H1 (cell line): ENCODE measurements around the gene INPP4A. TPM values are rescaled to one million over a fixed set of nuclear protein-coding genes. Genes with fewer than 3 reads are reported as not detected.

Experiments used
- CTCF ChIA-PET: fragments of 300-600 bp; sonication (Branson Sonifier 250); formaldehyde crosslinking; loops from one replicate; lab custom pipeline; 2021; ENCODE audit not compliant: partially characterized antibody; lab: Charles Lee
- POLR2A ChIA-PET: fragments of 300-600 bp; sonication (Branson Sonifier 250); formaldehyde crosslinking; loops from one replicate; lab custom pipeline; 2021; ENCODE audit warnings: inconsistent platforms; ENCODE audit not compliant: partially characterized antibody; lab: Charles Lee
- DNase-seq, 2 experiments: peaks; one replicate each; pipeline versions ENCODE4 v3.0.0 to v3.0.0-alpha.2; 2010 to 2022; ENCODE audit warnings: low spot score in 2 of 2, low read depth in 1 of 2, mixed read lengths in 1 of 2
- FAIRE-seq: peaks from 2 replicates; lab custom pipeline; 2011; peaks lifted over from hg19 to GRCh38; lab: Jason Lieb, UNC
- H2AFZ ChIP-seq: 2 replicates; pipeline ENCODE4 v1.8.1; 2012; ENCODE audit warnings: low read length, inconsistent platforms
- H2AK5ac ChIP-seq: 2 replicates; pipeline ENCODE4 v1.6.1; 2013; ENCODE audit warnings: low read depth, low read length
- H2BK120ac ChIP-seq: replicated peaks from 2 replicates; pipeline ENCODE3; 2013; ENCODE audit warnings: low read depth, low read length, inconsistent platforms
- H2BK12ac ChIP-seq: 2 replicates; pipeline ENCODE4 v1.6.1; 2013; ENCODE audit warnings: low read depth, low read length
- H2BK15ac ChIP-seq: 2 replicates; pipeline ENCODE4 v1.6.1; 2013; ENCODE audit warnings: low read length
- H2BK20ac ChIP-seq: 2 replicates; pipeline ENCODE4 v1.6.1; 2013; ENCODE audit warnings: low read length
- H2BK5ac ChIP-seq: 2 replicates; pipeline ENCODE4 v1.6.1; 2013; ENCODE audit warnings: low read depth, low read length
- H3K14ac ChIP-seq: 2 replicates; pipeline ENCODE4 v1.6.1; 2013; ENCODE audit warnings: inconsistent platforms; ENCODE audit not compliant: insufficient read length
- H3K18ac ChIP-seq: 2 replicates; pipeline ENCODE4 v1.6.1; 2013; ENCODE audit warnings: low read length; ENCODE audit errors: extremely low read depth
- H3K23ac ChIP-seq: 2 replicates; pipeline ENCODE4 v1.6.1; 2013; ENCODE audit warnings: inconsistent platforms; ENCODE audit not compliant: insufficient read length
- H3K23me2 ChIP-seq: 2 replicates; pipeline ENCODE4 v1.6.1; 2013; ENCODE audit warnings: low read depth, low read length
- H3K27ac ChIP-seq: 2 replicates; pipeline ENCODE4 v1.6.1; 2011; ENCODE audit warnings: low read depth, low read length, inconsistent platforms
- H3K27me3 ChIP-seq, 4 experiments: replicated peaks in 1 of 4; 1 replicate in 1 of 4; 2 replicates in 3 of 4; pipeline versions ENCODE4 v1.6.1 to v1.8.1; 2011 to 2013; ENCODE audit warnings: low read length in 3 of 4, mild to moderate bottlenecking in 3 of 4, inconsistent platforms in 2 of 4, mixed read lengths in 2 of 4, moderate library complexity in 1 of 4; ENCODE audit not compliant: control insufficient read depth in 3 of 4, insufficient read depth in 3 of 4; ENCODE audit errors: extremely low read depth in 1 of 4
- H3K36me3 ChIP-seq, 4 experiments: 2 replicates each; pipeline versions ENCODE4 v1.6.1 to v1.8.1; 2011 to 2013; ENCODE audit warnings: mild to moderate bottlenecking in 4 of 4, low read length in 3 of 4, moderate library complexity in 2 of 4, control low read depth in 1 of 4, inconsistent platforms in 1 of 4; ENCODE audit not compliant: insufficient read depth in 4 of 4, control insufficient read depth in 2 of 4
- H3K4ac ChIP-seq: replicated peaks from 2 replicates; pipeline ENCODE3; 2013; ENCODE audit warnings: low read length, low read depth, mixed read lengths, inconsistent platforms; ENCODE audit not compliant: insufficient read length
- H3K4me1 ChIP-seq, 4 experiments: replicated peaks in 1 of 4; 1 replicate in 1 of 4; 2 replicates in 3 of 4; pipeline versions ENCODE4 v1.6.1 to v1.8.1; 2011 to 2013; ENCODE audit warnings: low read length in 3 of 4, inconsistent platforms in 2 of 4, mixed read lengths in 1 of 4; ENCODE audit not compliant: insufficient read depth in 4 of 4, control insufficient read depth in 3 of 4
- H3K4me2 ChIP-seq, 2 experiments: 2 replicates each; pipeline versions ENCODE4 v1.6.1 to v1.8.1; 2011 to 2013; ENCODE audit warnings: low read depth in 2 of 2, low read length in 2 of 2, control low read depth in 1 of 2, inconsistent platforms in 1 of 2, mild to moderate bottlenecking in 1 of 2; ENCODE audit not compliant: insufficient read depth in 1 of 2
- H3K4me3 ChIP-seq, 4 experiments: fragments of 200-600, 300-600 bp in 1 of 4; sonication (generic), shearing (Covaris generic), sonication (Bioruptor Twin) in 1 of 4; 2 replicates each; pipeline versions ENCODE4 v1.5.1 to v1.8.1; 2011 to 2016; ENCODE audit warnings: low read length in 4 of 4, low read depth in 3 of 4, control low read depth in 2 of 4, inconsistent platforms in 2 of 4, mild to moderate bottlenecking in 2 of 4, mixed read lengths in 1 of 4, moderate library complexity in 1 of 4; ENCODE audit not compliant: insufficient read depth in 2 of 4; ENCODE audit errors: extremely low read depth in 1 of 4
- H3K56ac ChIP-seq: replicated peaks from 2 replicates; pipeline ENCODE3; 2013; ENCODE audit warnings: low read depth, mild to moderate bottlenecking, mixed read lengths, low read length, inconsistent platforms; ENCODE audit not compliant: insufficient read length
- H3K79me1 ChIP-seq: 2 replicates; pipeline ENCODE4 v1.6.1; 2013; ENCODE audit warnings: low read depth, low read length, control low read depth
- H3K79me2 ChIP-seq, 2 experiments: 2 replicates each; pipeline versions ENCODE4 v1.6.1 to v1.8.1; 2012 to 2013; ENCODE audit warnings: low read length in 2 of 2, mild to moderate bottlenecking in 2 of 2, inconsistent platforms in 1 of 2; ENCODE audit not compliant: insufficient read depth in 2 of 2, control insufficient read depth in 1 of 2
- H3K9ac ChIP-seq, 4 experiments: replicated peaks in 1 of 4; 1 replicate in 1 of 4; 2 replicates in 3 of 4; pipeline versions ENCODE4 v1.6.1 to v1.8.1; 2011 to 2013; ENCODE audit warnings: low read depth in 3 of 4, low read length in 3 of 4, control low read depth in 2 of 4, mild to moderate bottlenecking in 2 of 4, moderate library complexity in 2 of 4, inconsistent platforms in 1 of 4; ENCODE audit errors: extremely low read depth in 1 of 4
- H3K9me3 ChIP-seq, 2 experiments: 2 replicates each; pipeline versions ENCODE4 v1.6.1 to v1.8.1; 2012 to 2013; ENCODE audit warnings: mild to moderate bottlenecking in 2 of 2, moderate library complexity in 2 of 2, control low read depth in 1 of 2, inconsistent platforms in 1 of 2, low read depth in 1 of 2, low read length in 1 of 2, mixed read lengths in 1 of 2; ENCODE audit not compliant: insufficient read depth in 2 of 2
- H4K20me1 ChIP-seq, 2 experiments: replicated peaks in 1 of 2; 2 replicates each; pipeline versions ENCODE3 to v1.8.1; 2011 to 2013; ENCODE audit warnings: inconsistent platforms in 2 of 2, low read length in 2 of 2, mild to moderate bottlenecking in 1 of 2; ENCODE audit not compliant: insufficient read depth in 2 of 2, control insufficient read depth in 1 of 2
- H4K5ac ChIP-seq: 2 replicates; pipeline ENCODE4 v1.6.1; 2013; ENCODE audit warnings: low read length, low read depth, mixed read lengths, inconsistent platforms; ENCODE audit not compliant: insufficient read length
- H4K8ac ChIP-seq: 2 replicates; pipeline ENCODE4 v1.8.0; 2013; ENCODE audit warnings: mild to moderate bottlenecking, moderate library complexity, low read length, inconsistent platforms; ENCODE audit not compliant: insufficient read depth; ENCODE audit errors: extremely low read depth
- H4K91ac ChIP-seq: replicated peaks from 2 replicates; pipeline ENCODE3; 2013; ENCODE audit warnings: low read length, mixed read lengths, inconsistent platforms; ENCODE audit not compliant: insufficient read length
- ATF3 ChIP-seq: IDR thresholded peaks from 2 replicates; pipeline ENCODE4 v1.6.1; 2011; ENCODE audit warnings: low read depth, mild to moderate bottlenecking, low read length; ENCODE audit not compliant: insufficient read depth
- EP300 ChIP-seq, 2 experiments: IDR thresholded peaks; 1 replicate in 1 of 2; 2 replicates in 1 of 2; pipeline ENCODE4 v1.6.1; 2011 to 2012; ENCODE audit warnings: low read depth in 2 of 2, low read length in 2 of 2, mild to moderate bottlenecking in 2 of 2, borderline replicate concordance in 1 of 2, inconsistent platforms in 1 of 2, moderate library complexity in 1 of 2
- GABPA ChIP-seq: IDR thresholded peaks from 2 replicates; pipeline ENCODE4 v1.6.1; 2011; ENCODE audit warnings: mild to moderate bottlenecking, low read length, moderate library complexity, borderline replicate concordance; ENCODE audit not compliant: insufficient read depth
- GTF2F1 ChIP-seq: IDR thresholded peaks from 2 replicates; pipeline ENCODE4 v1.6.1; 2012; ENCODE audit warnings: low read depth, low read length, improper control_type of control experiment, borderline replicate concordance
- HDAC6 ChIP-seq: IDR thresholded peaks from one replicate; pipeline ENCODE4 v1.7.1; 2012; ENCODE audit warnings: low read depth, mild to moderate bottlenecking, inconsistent platforms, low read length, moderate library complexity
- KDM4A ChIP-seq: IDR thresholded peaks from one replicate; pipeline ENCODE4 v1.7.1; 2012; ENCODE audit warnings: low read depth, mild to moderate bottlenecking, moderate library complexity, low read length, inconsistent platforms; ENCODE audit not compliant: severe bottlenecking
- KDM5A ChIP-seq: fragments of 200-600 bp; IDR thresholded peaks from 2 replicates; pipeline ENCODE4 v1.7.1; 2012; ENCODE audit warnings: mild to moderate bottlenecking, low read length, inconsistent platforms, mixed read lengths
- POLR2AphosphoS5 ChIP-seq: IDR thresholded peaks from 2 replicates; pipeline ENCODE4 v1.6.1; 2011; ENCODE audit warnings: low read depth, low read length
- SIRT6 ChIP-seq: IDR thresholded peaks from one replicate; pipeline ENCODE4 v1.7.1; 2012; ENCODE audit warnings: low read length, inconsistent platforms
- SP4 ChIP-seq: IDR thresholded peaks from 2 replicates; pipeline ENCODE4 v1.6.1; 2012; ENCODE audit warnings: low read length, inconsistent platforms
- SRF ChIP-seq: IDR thresholded peaks from 2 replicates; pipeline ENCODE4 v1.6.1; 2011; ENCODE audit warnings: mild to moderate bottlenecking, low read depth, low read length, moderate library complexity
- TBP ChIP-seq: IDR thresholded peaks from 2 replicates; pipeline ENCODE4 v1.6.1; 2011; ENCODE audit warnings: low read depth, low read length, improper control_type of control experiment
- WGBS, 2 experiments: shearing (Covaris generic) in 1 of 2; methylation state at CpG; one replicate each; pipeline versions ENCODE4 v1.1.6 to v1.1.7; 2013 to 2015; ENCODE audit warnings: low lambda C conversion rate in 2 of 2, mixed read lengths in 2 of 2, inconsistent platforms in 1 of 2, low coverage in 1 of 2, missing lambda C conversion rate in 1 of 2; ENCODE audit not compliant: insufficient replicate concordance in 2 of 2, insufficient coverage in 1 of 2, insufficient read length in 1 of 2; ENCODE audit errors: extremely low coverage in 1 of 2, missing lambda C conversion rate in 1 of 2; 5-methylcytosine and 5-hydroxymethylcytosine counted together
- polyA plus RNA-seq, 7 experiments: library from polyadenylated mRNA; depleted of rRNA in 3 of 7; stranded (reverse) in 5 of 7; unstranded in 2 of 7; fragments of >200 nt in 5 of 7; fragments of 200-250 nt in 2 of 7; gene quantifications; 1 replicate in 5 of 7; 2 replicates in 1 of 7; 4 replicates in 1 of 7; pipeline versions ENCODE4 v1.2.1 to v1.2.3, GENCODE V29; 2011 to 2013; ENCODE audit warnings: missing spikeins in 2 of 7, mixed read lengths in 2 of 7
- total RNA-seq: library from RNA; stranded (reverse); fragmentation: NEBNext Ultra II Directional; extraction: Animal tissue kit (Norgen Biotek cat#: 25700); gene quantifications from 2 replicates; pipeline ENCODE4 v1.2.1, GENCODE V29; 2021
- TF ChIP-seq, protein P1 (sequence below): IDR thresholded peaks from 2 replicates; pipeline ENCODE4 v1.6.1; 2012; ENCODE audit warnings: inconsistent platforms

INPP4A gene
- total and polyA plus RNA-seq, 2 of the 8 experiments (the other 6 are each of a cell fraction or from before 2014, with no cell fraction given), result 25.6 to 34.3 TPM

GRCh38 chr2:98501223-98501622 lies 56.6 kb downstream of the INPP4A start:
- 96% methylated on average over 4 of the region's 4 CpGs; no CpG with 5 or more reads in 1 of the 2 experiments for WGBS, 2 experiments
- H3K4me1 ChIP-seq, result peaks cover 0 to 3% (median 0%) of the 10 kb centered on the region in 4 experiments; a peak in 2 of 7 replicates
- TF ChIP-seq TBP, result no peak
- no peak for TF ChIP-seq GABPA
- no peak for TF ChIP-seq POLR2AphosphoS5
- TF ChIP-seq, protein P1, sequence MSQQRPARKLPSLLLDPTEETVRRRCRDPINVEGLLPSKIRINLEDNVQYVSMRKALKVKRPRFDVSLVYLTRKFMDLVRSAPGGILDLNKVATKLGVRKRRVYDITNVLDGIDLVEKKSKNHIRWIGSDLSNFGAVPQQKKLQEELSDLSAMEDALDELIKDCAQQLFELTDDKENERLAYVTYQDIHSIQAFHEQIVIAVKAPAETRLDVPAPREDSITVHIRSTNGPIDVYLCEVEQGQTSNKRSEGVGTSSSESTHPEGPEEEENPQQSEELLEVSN, result no peak
- TF ChIP-seq HDAC6, result no peak
- no peak for TF ChIP-seq SP4
- TF ChIP-seq ATF3, result no peak
- no peak for TF ChIP-seq SRF
- TF ChIP-seq SIRT6, result no peak
- TF ChIP-seq EP300 (IDR thresholded peaks at IDR 0.05; ENCODE audit: borderline replicate concordance in 1 of 2, low read depth in 2 of 2, low read length in 2 of 2), result no peak
- no peak for TF ChIP-seq KDM5A
- no peak for TF ChIP-seq GTF2F1
- no peak for TF ChIP-seq KDM4A

More at GRCh38 chr2:98501223-98501622, 56.6 kb downstream of the INPP4A start:
- Histone ChIP-seq H3K27ac (no peak overlapping the region), H3K9ac (no peak overlapping the region), H3K4me2 (no peak overlapping the region), H4K91ac (no peak overlapping the region), H4K5ac (no peak overlapping the region), H3K4me3 (no peak overlapping the region), H3K79me1 (peaks cover 5% of the 10 kb centered on the region; the same call in 1 of the 2 replicates), H3K4ac (no peak overlapping the region), H2BK12ac (no peak overlapping the region), H3K23ac (no peak overlapping the region), H3K36me3 (peaks cover 0 to 3% (median 0%) of the 10 kb centered on the region in 4 experiments; a peak in 2 of 8 replicates), H3K79me2 (peaks cover 0 to 26% of the 10 kb centered on the region in 2 experiments; a peak in 2 of 4 replicates), H2BK5ac (no peak overlapping the region), H4K8ac (no peak overlapping the region), H2BK120ac (no peak overlapping the region), H2BK20ac (no peak overlapping the region), H3K23me2 (no peaks in the 10 kb centered on the region), H2AFZ (no peak overlapping the region), H3K9me3 (peaks cover 3 to 8% of the 10 kb centered on the region in 2 experiments; a peak in 3 of 4 replicates), H4K20me1 (peaks cover 0 to 7% of the 10 kb centered on the region in 2 experiments), H3K56ac (no peak overlapping the region), H3K18ac (no peak overlapping the region), H2AK5ac (no peak overlapping the region), H3K27me3 (no peaks in the 10 kb centered on the region), H2BK15ac (no peak overlapping the region), H3K14ac (no peak overlapping the region)
- POLR2A ChIA-PET, result no interaction called here
- DNase-seq (no peak), FAIRE-seq (no peak)
- CTCF ChIA-PET, result interaction anchor here (1.5 to 1.8 kb wide), 2 partner anchors 13 to 14 kb away, joined by 3 to 10 read pairs; no protein-coding TSS in a partner anchor
